Heart left ventricle (tissue), 16 donors: ENCODE measurements around the gene A3GALT2. TPM values are rescaled to one million over a fixed set of nuclear protein-coding genes. Genes with fewer than 3 reads are reported as not detected.

Source experiments
- ATAC-seq, 4 donors: fragments of 200-7000 bp; cut with Tn5 transposase; one replicate each; pipeline ENCODE4 v1.9.1; 2020 to 2022; ENCODE audit warnings: moderate library complexity in 4 of 4, mild to moderate bottlenecking in 3 of 4, moderate number of reproducible peaks in 1 of 4
- DNase-seq, 5 donors: peaks; one replicate each; pipeline ENCODE4 v3.0.0-alpha.2; 2020
- H3K27ac ChIP-seq, 12 donors: fragments of 200-600 bp; sonication (generic) in 4 of 12; one replicate each; pipeline versions ENCODE4 v1.5.0 to v1.8.0; 2016 to 2022; ENCODE audit warnings: mild to moderate bottlenecking in 2 of 12
- H3K27me3 ChIP-seq, 9 donors: fragments of 200-600 bp; sonication (generic) in 2 of 9; one replicate each; pipeline versions ENCODE4 v1.5.1 to v1.8.0; 2016 to 2022; ENCODE audit warnings: mild to moderate bottlenecking in 3 of 9
- H3K36me3 ChIP-seq, 9 donors: fragments of 200-600 bp; sonication (generic) in 2 of 9; one replicate each; pipeline versions ENCODE4 v1.5.0 to v1.8.0; 2018 to 2022; ENCODE audit warnings: mild to moderate bottlenecking in 2 of 9
- H3K4me1 ChIP-seq, 12 donors: fragments of 200-600 bp; sonication (generic) in 4 of 12; one replicate each; pipeline versions ENCODE4 v1.5.0 to v1.8.0; 2016 to 2022; ENCODE audit warnings: mild to moderate bottlenecking in 3 of 12
- H3K4me3 ChIP-seq, 12 donors: fragments of 200-600 bp; sonication (generic) in 4 of 12; one replicate each; pipeline versions ENCODE4 v1.5.0 to v1.8.0; 2017 to 2022; ENCODE audit warnings: mild to moderate bottlenecking in 9 of 12, moderate library complexity in 4 of 12
- H3K9me3 ChIP-seq, 12 donors: fragments of 200-600 bp; sonication (generic) in 4 of 12; one replicate each; pipeline versions ENCODE4 v1.5.0 to v1.8.0; 2016 to 2022; ENCODE audit warnings: mild to moderate bottlenecking in 1 of 12
- CTCF ChIP-seq, 12 donors: fragments of 200-600 bp; sonication (generic) in 4 of 12; IDR thresholded peaks; one replicate each; pipeline versions ENCODE4 v1.5.0 to v1.8.0; 2018 to 2022; ENCODE audit warnings: antibody characterized with exemption in 12 of 12, mild to moderate bottlenecking in 5 of 12
- POLR2A ChIP-seq, 2 donors: fragments of 450-650 bp; IDR thresholded peaks; one replicate each; pipeline ENCODE4 v1.6.1; 2017; ENCODE audit warnings: antibody characterized with exemption in 2 of 2, mild to moderate bottlenecking in 2 of 2, moderate library complexity in 2 of 2
- WGBS, 4 donors: extraction: QIAGEN DNeasy Blood & Tissue Kit in 2 of 4; methylation state at CpG; one replicate each; pipeline versions ENCODE4 v1.1.5 to v1.1.7; 2013 to 2018; 5-methylcytosine and 5-hydroxymethylcytosine counted together
- intact Hi-C, 10 donors: fragments of 100-400 bp; cut with DNase I; formaldehyde crosslinking; loops; one replicate each; pipeline versions ENCODE4 v1.11.1 to v1.14.2; 2022
- polyA plus RNA-seq, 2 donors: library from polyadenylated mRNA; stranded (reverse); fragments of 200-250 nt; gene quantifications; one replicate each; pipeline ENCODE4 v1.2.3, GENCODE V29; 2013
- total RNA-seq, 9 donors: library from RNA; depleted of rRNA in 2 of 9; stranded (reverse); fragments of >200 nt in 2 of 9; fragmentation: NEBNext Ultra II Directional in 3 of 9; extraction: Animal tissue kit (Norgen Biotek cat#: 25700) in 3 of 9; gene quantifications; one replicate each; pipeline versions ENCODE4 v1.1.0 to v1.2.4, GENCODE V29; 2016 to 2023
- donor health status: ischemic (EF 13 %, LVEDD 7.1; RV severe dilation, severe dysfunction).
- donor health status: healthy with polysubstance abuse.
- donor health status: DM: no; HTN: yes; CAD: no.
- donor health status: DM: no; HTN: no; CAD: no.
- donor health status: ischemic (EF 25% LVEDD 6.9; RV normal size, moderate dysfunction).
- donor health status: ischemic (EF 25% LVEDD 5.7; RV mildly dilated, moderate dysfunction).
- donor health status: healthy.
- donor health status: DM: yes; HTN: yes; CAD: no.
- donor health status: ischemic (EF 35%, LVEDD 5.7; RV mildly dilated, moderate dysfunction).
- donor health status: nonischemic (EF 11% LVEDD 7.7; RV severe dilation, severe dysfunction).
- donor health status: DM: yes; HTN: yes; CAD: no.
- donor health status: PGD.
- donor health status: ischemic (EF 29% LVEDD 5.4; RV normal size, mild dysfunction).
- donor health status: nonischemic (EF 23%, LVEDD 6.1; RV moderate dilation, normal function).

The A3GALT2 gene
- total and polyA plus RNA-seq, 11 donors = 0.40 TPM; not detected in 10

- H3K4me3 ChIP-seq = no peak overlapping the region
- H3K27me3 ChIP-seq = no peaks in the 10 kb centered on the region
- peaks cover 0 to 27% (median 12%) of the 10 kb centered on the region in 12 donors for H3K4me1 ChIP-seq
- no peak for TF ChIP-seq CTCF (IDR thresholded peaks at IDR 0.05)
- no peak for TF ChIP-seq POLR2A (IDR thresholded peaks at IDR 0.05)
- 70 to 92% (median 74%) methylated on average over 5 of the region's 5 CpGs for WGBS, 4 donors
- ATAC-seq (peak in 2 of 4 donors; percentile 35 to 52), DNase-seq (peak in 2 of 5 donors; percentile 58 to 67)
- no peaks in the 10 kb centered on the region for H3K9me3 ChIP-seq
- H3K27ac ChIP-seq = peak overlapping the region in 3 of 12 donors; percentile 7 to 56 (median 45)
- peaks cover 0 to 45% (median 38%) of the 10 kb centered on the region in 9 donors for H3K36me3 ChIP-seq
- intact Hi-C loops = loop anchor here in 3 of 10 donors (5.0 to 10.0 kb wide), 3 partner anchors 86 to 312 kb away; no protein-coding TSS in a partner anchor
These were observed 20.2 kb downstream of the A3GALT2 start for GRCh38 chr1:33300673-33301072.

DNA sequence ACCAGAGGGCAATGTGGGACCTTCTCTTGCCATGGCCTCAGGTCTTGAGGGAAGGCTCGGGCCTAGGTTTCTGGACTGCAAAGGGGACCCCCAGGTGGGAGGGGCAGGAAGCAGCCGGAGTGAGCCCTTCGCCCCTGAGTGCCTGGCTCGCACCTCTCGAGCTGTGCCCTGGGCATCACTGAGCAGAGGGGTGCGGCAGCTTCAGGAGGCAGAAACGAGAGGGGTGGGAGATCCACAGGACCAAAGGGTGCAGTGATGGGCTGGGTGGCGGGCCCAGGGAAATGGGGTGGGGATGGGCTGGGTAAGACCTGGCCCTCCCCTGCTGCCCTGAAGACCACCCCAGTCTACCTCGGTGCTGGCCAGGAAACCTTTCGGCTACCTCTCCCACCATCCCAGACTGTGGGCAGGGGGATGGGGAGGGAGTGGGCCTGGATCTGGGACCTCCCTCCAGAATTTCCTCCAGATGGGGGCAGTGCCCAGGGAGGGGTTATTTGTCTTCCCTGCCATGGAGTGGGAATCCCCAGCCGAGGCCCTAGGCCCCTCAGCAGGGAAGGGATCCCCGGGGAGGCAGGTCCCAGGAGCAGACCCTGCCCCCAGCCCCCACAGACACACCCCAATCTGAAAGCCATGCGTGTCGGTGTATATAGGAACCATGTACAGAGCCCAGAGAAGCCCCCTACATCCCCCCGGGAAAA is 21.3 kb downstream of the A3GALT2 start:
- no peak for ATAC-seq
- Histone ChIP-seq H3K27me3 (no peaks in the 10 kb centered on the region), H3K9me3 (no peaks in the 10 kb centered on the region), H3K27ac (peak overlapping the region in 1 of 12 donors; percentile 56), H3K36me3 (peaks cover 0 to 54% (median 48%) of the 10 kb centered on the region in 9 donors), H3K4me1 (peaks cover 0 to 30% (median 16%) of the 10 kb centered on the region in 12 donors), H3K4me3 (no peak overlapping the region)
- 90 to 92% (median 92%) methylated on average over 15 of the region's 15 CpGs for WGBS, 4 donors
- DNase-seq = peak in 1 of 5 donors; percentile 9
- no peak for TF ChIP-seq CTCF (IDR thresholded peaks at IDR 0.05)
- TF ChIP-seq POLR2A (IDR thresholded peaks at IDR 0.05) = no peak
- intact Hi-C loops = loop anchor here (2.0 to 10.0 kb wide), 16 partner anchors 42 to 315 kb away; partner anchors contain the start of genes ZSCAN20 (in 2 of the 10) and ZNF362 (in 1 of the 10)

GRCh38 chr1:33298623-33299277 is 22.1 kb downstream of the A3GALT2 start:
- intact Hi-C loops = loop anchor here (2.0 to 10.0 kb wide), 15 partner anchors 41 to 316 kb away; partner anchors contain the start of genes ZSCAN20 (in 2 of the 10) and ZNF362 (in 1 of the 10)
- Histone ChIP-seq H3K36me3 (peaks cover 0 to 63% (median 56%) of the 10 kb centered on the region in 9 donors), H3K27me3 (no peaks in the 10 kb centered on the region), H3K4me3 (no peak overlapping the region), H3K4me1 (peaks cover 0 to 30% (median 16%) of the 10 kb centered on the region in 12 donors), H3K9me3 (no peaks in the 10 kb centered on the region), H3K27ac (peak overlapping the region in 2 of 12 donors; percentile 30 to 56)
- TF ChIP-seq POLR2A (IDR thresholded peaks at IDR 0.05) (no peak), CTCF (IDR thresholded peaks at IDR 0.05) (peak; percentile 81 to 95 (median 92))
- DNase-seq = peak; percentile 71 to 81 (median 78)
- 70 to 74% (median 71%) methylated on average over 17 to 18 of the region's 18 CpGs for WGBS, 4 donors
- ATAC-seq = peak; percentile 63 to 73 (median 68)
